Measurements from ENCODE around the gene GAS2.

DNA sequence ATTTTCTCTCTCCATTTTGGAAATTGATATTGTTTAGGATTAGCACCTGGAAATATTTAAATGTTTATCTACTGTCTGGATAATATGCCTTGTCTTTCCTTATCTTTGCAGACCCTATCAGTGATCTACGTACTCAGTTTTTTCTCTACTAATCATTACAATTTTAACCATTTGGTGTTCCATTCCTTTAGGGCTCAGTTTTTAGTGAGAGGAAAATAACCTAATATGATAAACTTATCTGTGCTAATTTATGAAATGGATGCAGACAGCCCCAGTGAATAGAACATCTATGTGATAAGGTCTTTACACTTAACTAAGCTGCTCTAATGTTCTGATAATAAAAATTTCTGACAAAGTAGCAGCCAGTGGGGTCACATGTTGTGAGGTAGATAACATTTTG is 94.7 kb downstream of the GAS2 start:
- TF ChIP-seq, protein P1, sequence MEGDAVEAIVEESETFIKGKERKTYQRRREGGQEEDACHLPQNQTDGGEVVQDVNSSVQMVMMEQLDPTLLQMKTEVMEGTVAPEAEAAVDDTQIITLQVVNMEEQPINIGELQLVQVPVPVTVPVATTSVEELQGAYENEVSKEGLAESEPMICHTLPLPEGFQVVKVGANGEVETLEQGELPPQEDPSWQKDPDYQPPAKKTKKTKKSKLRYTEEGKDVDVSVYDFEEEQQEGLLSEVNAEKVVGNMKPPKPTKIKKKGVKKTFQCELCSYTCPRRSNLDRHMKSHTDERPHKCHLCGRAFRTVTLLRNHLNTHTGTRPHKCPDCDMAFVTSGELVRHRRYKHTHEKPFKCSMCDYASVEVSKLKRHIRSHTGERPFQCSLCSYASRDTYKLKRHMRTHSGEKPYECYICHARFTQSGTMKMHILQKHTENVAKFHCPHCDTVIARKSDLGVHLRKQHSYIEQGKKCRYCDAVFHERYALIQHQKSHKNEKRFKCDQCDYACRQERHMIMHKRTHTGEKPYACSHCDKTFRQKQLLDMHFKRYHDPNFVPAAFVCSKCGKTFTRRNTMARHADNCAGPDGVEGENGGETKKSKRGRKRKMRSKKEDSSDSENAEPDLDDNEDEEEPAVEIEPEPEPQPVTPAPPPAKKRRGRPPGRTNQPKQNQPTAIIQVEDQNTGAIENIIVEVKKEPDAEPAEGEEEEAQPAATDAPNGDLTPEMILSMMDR (IDR thresholded peaks at IDR 0.05; ENCODE audit: insufficient read depth, low read length, poor library complexity, severe bottlenecking): no peak
- TF ChIP-seq EZH2phosphoT487 (conservative IDR thresholded peaks at IDR 0.05; ENCODE audit: low read length): no peak
